ENCODE measurements around the gene CREB5. TPM values are rescaled to one million over a fixed set of nuclear protein-coding genes. Genes with fewer than 3 reads are reported as not detected.

Gene CREB5
- total and polyA plus RNA-seq, 10 donors, result 0.88 to 56.8 (median 23.5) TPM

- no peak for TF ChIP-seq CTCF (IDR thresholded peaks at IDR 0.05 in 8 of 11, conservative IDR thresholded peaks at IDR 0.05 in 3 of 11)
- TF ChIP-seq POLR2A (IDR thresholded peaks at IDR 0.05), result no peak
- no peak for TF ChIP-seq POLR2AphosphoS5 (IDR thresholded peaks at IDR 0.05)
- H3K27me3 ChIP-seq (replicated peaks in 1 of 7), result no peaks in the 10 kb centered on the region
- no peak overlapping the region for H3K4me3 ChIP-seq
- peaks cover 0 to 77% (median 0%) of the 10 kb centered on the region in 6 donors for H3K36me3 ChIP-seq
- H3K9me3 ChIP-seq, result no peaks in the 10 kb centered on the region
- peaks cover 0 to 11% (median 4%) of the 10 kb centered on the region in 6 donors for H3K4me1 ChIP-seq
- 85 to 91% (median 86%) methylated on average over 5 of the region's 5 CpGs for WGBS, 5 donors
- H3K27ac ChIP-seq, result no peak overlapping the region
- intact Hi-C loops (cut with DNase I; ENCODE audit: low total_unique reads), result no loop called here
- no peak for DNase-seq
Measured at GRCh38 chr7:28811701-28812430, 399.5 kb downstream of the CREB5 start.

GRCh38 chr7:28812616-28813015 lies 400.3 kb downstream of the CREB5 start:
- 86 to 100% (median 95%) methylated on average over 3 of the region's 3 CpGs for WGBS, 5 donors
- H3K9me3 ChIP-seq, result no peaks in the 10 kb centered on the region
- intact Hi-C loops (cut with DNase I; ENCODE audit: low total_unique reads), result no loop called here
- no peak overlapping the region for H3K4me3 ChIP-seq
- no peaks in the 10 kb centered on the region for H3K27me3 ChIP-seq (replicated peaks in 1 of 7)
- no peak for DNase-seq
- H3K4me1 ChIP-seq, result peaks cover 0 to 11% (median 4%) of the 10 kb centered on the region in 6 donors
- no peak overlapping the region for H3K27ac ChIP-seq
- peaks cover 0 to 78% (median 0%) of the 10 kb centered on the region in 6 donors for H3K36me3 ChIP-seq
- TF ChIP-seq POLR2A (IDR thresholded peaks at IDR 0.05) (no peak), POLR2AphosphoS5 (IDR thresholded peaks at IDR 0.05) (no peak), CTCF (IDR thresholded peaks at IDR 0.05 in 8 of 11, conservative IDR thresholded peaks at IDR 0.05 in 3 of 11) (no peak)

- Histone ChIP-seq H3K27me3 (replicated peaks in 1 of 7) (no peaks in the 10 kb centered on the region), H3K4me1 (peaks cover 0 to 11% (median 4%) of the 10 kb centered on the region in 6 donors)
- 78 to 89% (median 88%) methylated on average over 6 of the region's 6 CpGs for WGBS, 5 donors
Measured at GRCh38 chr7:28813243-28813962, 401.1 kb downstream of the CREB5 start.

More at GRCh38 chr7:28813243-28813962, 401.1 kb downstream of the CREB5 start:
- Histone ChIP-seq H3K4me3 (no peak overlapping the region), H3K9me3 (no peaks in the 10 kb centered on the region), H3K27ac (no peak overlapping the region), H3K36me3 (peaks cover 0 to 78% (median 0%) of the 10 kb centered on the region in 6 donors)
- TF ChIP-seq POLR2A (IDR thresholded peaks at IDR 0.05) (no peak), CTCF (IDR thresholded peaks at IDR 0.05 in 8 of 11, conservative IDR thresholded peaks at IDR 0.05 in 3 of 11) (no peak), POLR2AphosphoS5 (IDR thresholded peaks at IDR 0.05) (no peak)
- no peak for DNase-seq
- intact Hi-C loops (cut with DNase I; ENCODE audit: low total_unique reads), result no loop called here

Measured in spleen (tissue), 11 donors.